Stimulated activated CD4-positive, alpha-beta T cell treated with anti-CD3 and anti-CD28 coated beads, TNF-alpha, amount 100 ng/mL, for 1 hour (primary cell): ENCODE data around the gene ALDH1A3.

Source experiments
- DNase-seq, 3 donors: peaks; one replicate each; pipeline ENCODE4 v3.0.0-alpha.2; 2020; ENCODE audit warnings: low read depth in 3 of 3, low spot score in 1 of 3

ALDH1A3 gene

GRCh38 chr15:100881573-100882336 is 2.1 kb downstream of the ALDH1A3 start:
- no peak for DNase-seq

- DNase-seq: no peak
Observed at GRCh38 chr15:100885116-100885515, 5.5 kb downstream of the ALDH1A3 start.

- no peak for DNase-seq
Observed at GRCh38 chr15:100885811-100886210, 6.2 kb downstream of the ALDH1A3 start.

- DNase-seq: no peak
Observed at GRCh38 chr15:100887211-100887913, 7.7 kb downstream of the ALDH1A3 start.

- no peak for DNase-seq
Observed at GRCh38 chr15:100889385-100890050, 9.9 kb downstream of the ALDH1A3 start.

GRCh38 chr15:100890051-100890720 is 10.6 kb downstream of the ALDH1A3 start:
- no peak for DNase-seq

- no peak for DNase-seq
Observed at GRCh38 chr15:100890850-100891249, 11.2 kb downstream of the ALDH1A3 start.

GRCh38 chr15:100891307-100892012 is 11.8 kb downstream of the ALDH1A3 start:
- DNase-seq: no peak

- no peak for DNase-seq
Observed at GRCh38 chr15:100892013-100892355, 12.4 kb downstream of the ALDH1A3 start.

- DNase-seq: no peak
Observed at GRCh38 chr15:100893261-100893963, 13.8 kb downstream of the ALDH1A3 start.

GRCh38 chr15:100893964-100894295 is 14.3 kb downstream of the ALDH1A3 start:
- DNase-seq: no peak

- no peak for DNase-seq
Observed at GRCh38 chr15:100895721-100896120, 16.1 kb downstream of the ALDH1A3 start.

GRCh38 chr15:100897221-100898151 is 17.9 kb downstream of the ALDH1A3 start:
- no peak for DNase-seq

GRCh38 chr15:100898152-100898490 is 18.5 kb downstream of the ALDH1A3 start:
- DNase-seq: no peak

- no peak for DNase-seq
Observed at GRCh38 chr15:100898661-100899462, 19.2 kb downstream of the ALDH1A3 start.

- DNase-seq: no peak
Observed at GRCh38 chr15:100899601-100900000, 20.0 kb downstream of the ALDH1A3 start.

- DNase-seq: no peak
Observed at GRCh38 chr15:100900136-100900794, 20.6 kb downstream of the ALDH1A3 start.

GRCh38 chr15:100900795-100901169 is 21.2 kb downstream of the ALDH1A3 start:
- DNase-seq: no peak
